Stimulated activated CD4-positive, alpha-beta T cell treated with anti-CD3 and anti-CD28 coated beads, Interleukin-2, amount 100 ng/mL, for 24 hours (primary cell): ENCODE measurements around the gene C22orf31.

Source experiments
- DNase-seq, 2 donors: peaks; one replicate each; pipeline ENCODE4 v3.0.0-alpha.2; 2020

The C22orf31 gene

DNA sequence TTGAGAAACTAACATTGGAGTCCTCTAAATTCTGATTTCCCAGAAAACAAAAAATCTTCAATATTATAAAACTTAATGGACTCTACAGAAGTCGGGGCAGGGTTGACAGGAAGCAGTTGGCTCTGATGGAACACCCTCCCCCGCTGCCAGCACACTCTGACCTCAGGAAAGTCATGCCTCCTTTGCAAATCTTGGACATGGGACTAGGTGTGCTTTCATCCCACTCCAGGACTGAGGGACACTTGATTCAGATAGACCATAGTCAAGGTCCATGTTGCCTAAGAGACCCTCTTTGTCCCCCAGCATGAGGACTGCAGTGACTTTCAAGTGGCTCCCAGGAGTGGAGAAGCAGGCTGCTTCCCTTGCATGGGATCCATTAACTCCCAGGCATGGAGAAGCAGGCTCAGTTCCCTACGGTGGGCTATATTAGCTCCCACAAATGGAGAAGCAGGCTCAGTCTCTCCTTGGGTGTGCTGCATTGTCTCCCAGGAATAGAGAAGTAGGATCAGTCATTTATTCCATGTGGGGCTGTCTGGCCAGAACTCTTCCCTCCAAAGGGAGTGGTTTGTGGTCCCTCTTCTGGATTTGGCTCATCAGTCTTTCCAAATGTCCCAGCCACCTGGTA is 38.3 kb downstream of the C22orf31 start:
- no peak for DNase-seq

DNA sequence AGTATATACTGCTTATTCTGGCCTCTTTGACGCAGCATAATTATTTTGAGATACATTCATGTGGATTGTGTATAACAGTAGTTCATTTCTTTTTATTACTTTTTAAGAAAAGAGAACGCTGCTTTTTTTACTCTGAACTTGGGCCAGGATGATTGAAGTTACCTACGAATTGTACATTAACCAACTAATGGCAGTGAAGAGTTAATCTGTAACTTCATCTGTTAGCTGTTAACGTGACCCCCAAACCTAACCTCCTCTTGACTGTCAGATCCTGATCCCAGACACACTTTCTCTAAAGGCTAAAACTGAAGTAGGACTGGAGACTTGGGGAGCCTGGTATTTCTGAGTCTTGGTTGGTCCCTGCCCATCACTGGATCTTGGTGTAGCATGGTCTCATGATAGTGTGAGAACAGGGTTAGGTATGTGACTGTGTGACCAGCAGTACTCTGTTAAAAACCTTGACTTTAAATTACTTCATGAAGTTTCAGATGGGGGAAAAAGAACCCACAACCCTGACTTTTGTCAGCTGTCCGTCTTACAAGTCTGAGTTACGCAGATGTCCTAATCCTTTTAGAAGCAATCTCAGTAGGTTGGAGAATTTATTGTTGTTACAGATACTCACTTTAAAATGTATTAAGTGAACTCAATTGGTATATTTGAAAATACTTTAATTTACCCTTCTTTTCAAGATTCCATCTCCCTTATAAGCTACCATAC is 39.4 kb downstream of the C22orf31 start:
- no peak for DNase-seq

DNA sequence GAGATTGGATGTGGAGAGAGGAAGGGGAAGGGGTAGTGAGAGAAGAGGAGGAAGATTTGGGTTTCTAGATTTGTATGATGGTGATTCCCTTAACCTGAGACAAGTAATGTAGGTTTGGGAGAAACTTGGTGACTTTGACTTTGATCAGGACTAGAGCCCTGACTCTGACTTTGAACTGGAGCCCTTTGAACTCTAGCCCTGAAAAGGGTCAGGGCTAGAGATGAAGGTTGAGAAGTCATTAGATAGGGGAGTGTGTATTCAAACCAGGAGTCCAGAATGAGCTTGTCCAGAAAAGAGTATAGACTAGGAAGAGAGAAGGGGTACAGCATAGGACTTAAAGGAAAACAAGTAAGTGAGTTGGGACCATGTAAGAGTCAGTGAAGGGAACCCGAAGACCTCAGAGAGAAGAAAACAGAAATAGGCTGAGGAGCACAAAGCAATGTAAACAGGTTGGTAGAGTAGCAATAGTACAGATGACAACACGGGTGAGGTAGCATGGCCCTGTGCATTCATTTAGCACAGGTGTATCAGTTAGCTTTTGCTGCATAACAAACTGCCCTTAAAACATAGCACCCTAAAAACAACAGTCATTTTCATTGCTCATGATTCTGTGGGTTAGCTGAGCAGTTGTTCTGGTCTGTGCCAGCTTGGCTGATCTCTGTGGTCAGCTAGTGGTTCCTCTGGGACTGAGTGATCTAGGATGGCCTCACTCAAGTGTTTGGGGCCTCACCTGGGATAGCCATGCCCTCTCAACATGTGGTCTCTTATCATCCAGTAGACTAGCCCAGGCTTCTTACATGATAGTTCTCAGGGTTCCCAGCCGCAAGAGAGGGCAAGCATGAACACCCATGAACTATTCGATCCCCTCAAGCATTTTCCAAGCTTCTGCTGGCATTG is 43.1 kb downstream of the C22orf31 start:
- no peak for DNase-seq

DNA sequence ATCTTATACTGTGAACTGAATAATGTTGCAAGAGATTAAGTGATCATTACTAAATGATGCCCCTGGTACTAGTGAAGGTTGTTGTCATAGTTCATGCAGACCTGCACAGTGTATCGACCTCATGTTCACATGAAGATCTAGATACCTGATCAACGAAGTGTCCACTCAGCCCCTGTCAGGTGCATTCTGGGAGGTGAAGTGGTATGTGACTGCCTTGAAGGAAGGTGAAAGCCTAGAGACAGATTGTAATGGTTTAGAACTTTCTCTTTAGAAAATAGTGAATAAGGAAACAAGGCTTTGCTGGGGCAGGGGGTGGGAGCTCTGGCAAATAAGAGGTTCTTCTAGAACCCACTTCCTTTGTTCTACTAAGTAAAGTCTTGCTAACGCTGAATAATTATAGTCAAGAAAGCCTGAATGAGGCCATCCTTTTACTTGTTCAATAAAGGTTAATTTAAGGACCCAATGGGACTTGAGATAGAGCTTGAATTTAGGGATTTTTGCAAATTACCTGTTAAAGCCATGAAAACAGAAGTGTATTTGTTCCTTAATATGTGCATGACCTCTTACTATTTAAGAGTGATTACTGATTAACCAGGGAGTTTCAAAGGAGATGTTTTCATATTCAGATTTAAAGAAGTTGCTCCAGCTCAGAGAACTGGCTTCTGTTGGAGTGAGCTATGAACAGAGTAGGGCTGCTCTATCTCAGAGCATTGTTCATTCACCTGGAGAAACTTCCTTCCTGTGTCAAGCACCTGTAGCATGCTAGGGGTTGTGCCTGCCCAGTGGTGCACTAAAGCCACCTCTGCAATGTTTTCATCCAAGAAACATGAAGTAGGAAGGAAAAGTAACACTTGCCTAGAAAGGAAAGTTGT is 45.3 kb downstream of the C22orf31 start:
- DNase-seq = no peak

DNA sequence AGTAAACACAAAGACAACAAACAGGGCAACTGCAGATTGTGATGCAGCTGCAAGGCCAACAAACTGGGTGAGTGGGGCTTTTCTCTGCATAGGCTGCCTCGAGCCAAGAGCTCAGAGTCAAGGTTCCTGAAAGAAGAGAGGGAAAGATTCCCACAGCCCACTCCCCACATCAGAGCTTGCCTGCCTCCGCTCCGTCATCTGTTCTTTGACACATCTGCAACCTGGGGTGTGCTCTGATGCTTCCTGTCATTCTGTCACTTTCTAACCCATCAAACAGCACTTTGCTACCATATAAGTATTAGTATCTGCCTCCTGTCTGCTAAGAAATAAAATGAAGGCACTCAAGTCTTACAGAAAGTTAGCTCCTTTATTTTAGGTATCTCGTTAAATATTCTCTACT is 46.9 kb downstream of the C22orf31 start:
- no peak for DNase-seq

DNA sequence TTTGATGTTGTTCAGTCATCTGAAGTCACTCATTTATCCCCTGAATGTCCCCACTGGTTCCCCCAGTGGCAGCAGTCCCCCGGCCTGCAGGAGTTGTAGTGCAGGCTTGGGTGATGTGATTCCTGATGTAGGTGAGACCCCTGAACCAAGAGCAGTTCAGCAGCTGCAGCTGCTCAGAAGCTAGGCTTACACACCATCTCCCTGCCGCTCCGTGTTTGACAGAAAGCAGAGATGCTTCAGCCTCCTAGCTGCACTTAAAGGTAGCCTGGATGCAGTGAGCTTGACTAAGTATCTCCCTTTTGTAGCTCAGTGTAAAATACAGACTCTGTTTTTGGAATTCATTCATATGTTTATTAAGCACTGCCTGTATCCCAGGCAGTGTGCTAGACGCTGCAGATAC is 47.3 kb downstream of the C22orf31 start:
- DNase-seq = no peak

DNA sequence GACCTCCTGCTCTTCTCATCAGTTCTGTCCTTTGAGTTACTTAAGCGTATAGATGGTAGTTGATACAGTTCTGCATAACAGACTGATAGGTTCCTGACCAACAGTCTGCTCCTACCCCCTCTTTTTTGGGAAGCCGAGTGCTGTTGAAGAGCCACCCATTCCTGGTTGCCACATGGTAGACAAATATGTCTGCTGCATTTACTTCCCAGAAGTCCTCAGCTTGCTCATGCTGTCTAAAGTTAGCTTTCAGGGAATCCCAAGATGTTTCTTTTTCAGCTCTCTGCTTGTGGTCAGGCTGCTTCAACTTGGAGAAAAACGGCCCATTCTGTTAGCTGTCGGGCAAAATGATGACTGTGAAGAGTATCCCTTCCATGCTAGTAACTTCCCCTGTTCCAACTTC is 48.7 kb downstream of the C22orf31 start:
- DNase-seq = no peak

DNA sequence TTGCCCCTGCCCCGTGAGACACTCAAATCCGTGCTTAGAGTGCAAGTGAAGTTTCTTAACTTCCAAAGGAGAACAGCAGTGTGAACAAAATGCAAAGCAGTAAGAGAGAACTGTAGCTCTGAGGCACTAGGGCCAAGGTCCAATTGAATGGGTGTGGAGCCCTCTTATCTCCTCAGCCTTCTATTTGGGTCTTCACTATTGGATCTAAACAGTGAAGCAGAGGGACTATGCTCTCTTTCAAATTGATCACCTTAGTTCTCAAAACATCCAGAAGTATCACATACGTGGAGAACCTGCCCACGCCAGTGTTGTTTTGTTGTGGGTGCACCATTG is 49.6 kb downstream of the C22orf31 start:
- DNase-seq = no peak

DNA sequence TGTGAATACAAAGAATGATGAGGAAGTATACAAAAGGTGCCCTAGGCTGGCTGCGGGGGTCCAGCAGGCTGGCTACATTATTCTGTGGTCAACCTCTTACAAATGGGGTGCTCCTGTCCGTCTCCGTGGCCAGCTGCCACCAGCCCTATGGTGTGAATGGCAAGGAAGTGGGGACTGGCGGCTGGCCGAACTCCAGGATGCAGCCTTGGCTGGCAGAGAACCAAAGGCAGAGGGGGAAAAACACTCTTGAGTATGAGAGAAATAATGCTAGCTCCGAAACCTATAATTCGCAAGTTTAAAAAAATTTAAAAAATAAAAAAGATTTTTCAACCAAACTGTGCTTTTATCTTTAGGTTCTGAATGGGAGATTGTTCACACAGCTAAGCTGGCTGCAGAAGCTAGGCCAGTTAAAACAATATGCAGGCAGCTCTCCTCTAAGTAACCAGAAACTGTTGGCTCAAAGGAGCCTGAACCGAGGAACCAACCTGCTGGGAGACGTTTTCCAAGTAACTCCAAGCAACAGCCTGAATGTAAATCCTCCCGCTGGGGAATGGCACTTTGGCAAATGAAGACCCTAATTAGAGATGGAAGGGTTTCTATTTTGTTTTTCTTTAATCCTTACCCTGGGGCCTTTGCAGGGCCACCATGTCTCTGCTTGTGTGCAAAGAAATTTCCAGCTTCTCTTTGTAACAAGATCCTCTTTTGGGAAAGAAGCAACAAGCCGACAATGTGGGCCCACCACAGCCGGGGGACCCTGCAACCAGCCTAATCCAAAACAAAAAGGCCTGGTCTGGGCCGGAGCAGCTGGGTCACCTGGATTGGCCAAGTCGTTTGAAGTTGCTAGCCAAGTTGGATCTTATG is 50.2 kb downstream of the C22orf31 start:
- DNase-seq = no peak

DNA sequence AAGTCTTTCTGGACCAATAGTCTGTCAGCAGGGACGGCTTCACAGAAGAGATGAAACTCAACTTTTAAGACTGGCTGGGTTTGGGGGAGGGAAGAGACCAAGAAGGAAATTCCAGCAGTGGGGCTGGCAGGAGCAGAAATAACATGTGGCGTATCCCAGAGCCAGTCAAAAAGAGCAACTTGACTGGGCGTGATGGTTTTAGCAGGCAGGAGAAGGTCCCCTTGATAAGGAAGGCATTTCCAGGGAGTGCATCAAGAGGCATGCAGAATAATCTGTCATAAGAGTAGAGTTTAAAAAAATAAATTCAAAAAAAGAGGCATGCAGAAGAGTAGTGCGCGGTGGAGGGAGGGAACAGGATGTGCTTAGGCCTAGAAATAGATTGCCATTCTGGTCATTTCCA is 52.5 kb downstream of the C22orf31 start:
- DNase-seq = no peak
